ENCODE results near the gene PLA2G4A. TPM values are rescaled to one million over a fixed set of nuclear protein-coding genes. Genes with fewer than 3 reads are reported as not detected.

PLA2G4A gene
- polyA plus RNA-seq, 1 of the 3 experiments (the other 2 are of a cell fraction) = 0.26 TPM

- TF ChIP-seq CTCF (IDR thresholded peaks at IDR 0.05) (no peak), NFIC (IDR thresholded peaks at IDR 0.05; ENCODE audit: borderline replicate concordance) (no peak), TCF12 (IDR thresholded peaks at IDR 0.05) (no peak)
Observed at GRCh38 chr1:186899577-186899976, 70.8 kb downstream of the PLA2G4A start (continued).

- Histone ChIP-seq H3F3A (replicated peaks; ENCODE audit: insufficient read depth) (no peaks in the 10 kb centered on the region), H3K4me2 (no peak overlapping the region), H4K20me1 (ENCODE audit: insufficient read depth) (no peaks in the 10 kb centered on the region), H2AFZ (ENCODE audit: low read depth) (no peak overlapping the region), H3K4me3 (ENCODE audit: low read depth in 2 of 2, low read length in 1 of 2) (no peak overlapping the region), H3K27me3 (ENCODE audit: insufficient read depth) (no peaks in the 10 kb centered on the region), H3K27ac (ENCODE audit: low read depth in 2 of 2, low read length in 1 of 2) (no peak overlapping the region), H3K9me3 (no peaks in the 10 kb centered on the region), H3K9me2 (no peaks in the 10 kb centered on the region), H3K79me2 (ENCODE audit: insufficient read depth) (no peaks in the 10 kb centered on the region), H3K36me3 (replicated peaks in 1 of 2; ENCODE audit: control insufficient read depth in 1 of 2, insufficient read depth in 2 of 2, low read length in 1 of 2) (no peaks in the 10 kb centered on the region), H3K4me1 (ENCODE audit: control insufficient read depth in 1 of 2, insufficient read depth in 2 of 2, low read depth in 1 of 2, low read length in 1 of 2) (peaks cover 0 to 12% of the 10 kb centered on the region in 2 experiments; a peak in 1 of 4 replicates), H3K9ac (no peak overlapping the region)
- no peak for DNase-seq
- ChIA-PET POLR2A (no interaction called here), CTCF (no interaction called here)
- 49% methylated on average over 2 of the region's 2 CpGs for WGBS (ENCODE audit: low lambda C conversion rate)
- TF ChIP-seq GABPA (IDR thresholded peaks at IDR 0.05; ENCODE audit: low read depth) (no peak), EZH2phosphoT487 (IDR thresholded peaks at IDR 0.05; ENCODE audit: borderline replicate concordance, low read depth) (no peak), USF2 (IDR thresholded peaks at IDR 0.05; ENCODE audit: borderline replicate concordance, low read depth, low read length) (no peak), FOSL2 (IDR thresholded peaks at IDR 0.05; ENCODE audit: borderline replicate concordance, low read depth) (no peak), MEF2A (IDR thresholded peaks at IDR 0.05; ENCODE audit: borderline replicate concordance, low read depth) (no peak), MXI1 (IDR thresholded peaks at IDR 0.05; ENCODE audit: low read depth, low read length) (no peak), CHD2 (IDR thresholded peaks at IDR 0.05; ENCODE audit: low read length, partially characterized antibody) (no peak)
Observed at GRCh38 chr1:186899977-186900376, 71.2 kb downstream of the PLA2G4A start.

GRCh38 chr1:186900539-186901237 is 71.9 kb downstream of the PLA2G4A start:
- Histone ChIP-seq H3K36me3 (replicated peaks in 1 of 2; ENCODE audit: control insufficient read depth in 1 of 2, insufficient read depth in 2 of 2, low read length in 1 of 2) (no peaks in the 10 kb centered on the region), H3K9ac (no peak overlapping the region), H3K4me3 (ENCODE audit: low read depth in 2 of 2, low read length in 1 of 2) (no peak overlapping the region), H3K9me2 (no peaks in the 10 kb centered on the region), H3K4me2 (no peak overlapping the region), H3F3A (replicated peaks; ENCODE audit: insufficient read depth) (no peaks in the 10 kb centered on the region), H3K27me3 (ENCODE audit: insufficient read depth) (no peaks in the 10 kb centered on the region), H2AFZ (ENCODE audit: low read depth) (0 out of 2 replicates have a peak overlapping the region, but pooled peaks have one; percentile 16), H3K4me1 (ENCODE audit: control insufficient read depth in 1 of 2, insufficient read depth in 2 of 2, low read depth in 1 of 2, low read length in 1 of 2) (peaks cover 0 to 12% of the 10 kb centered on the region in 2 experiments; a peak in 1 of 4 replicates), H3K27ac (ENCODE audit: low read depth in 2 of 2, low read length in 1 of 2) (no peak overlapping the region), H4K20me1 (ENCODE audit: insufficient read depth) (no peaks in the 10 kb centered on the region), H3K79me2 (ENCODE audit: insufficient read depth) (no peaks in the 10 kb centered on the region), H3K9me3 (no peaks in the 10 kb centered on the region)
- DNase-seq = no peak
- WGBS (ENCODE audit: low lambda C conversion rate) = 44% methylated on average over 5 of the region's 5 CpGs
- CTCF ChIA-PET = no interaction called here
- TF ChIP-seq MEF2A (IDR thresholded peaks at IDR 0.05; ENCODE audit: borderline replicate concordance, low read depth) (0 out of 2 replicates have a peak, but pooled peaks have one; percentile 35), MXI1 (IDR thresholded peaks at IDR 0.05; ENCODE audit: low read depth, low read length) (no peak)
- POLR2A ChIA-PET = no interaction called here
